Right renal pelvis (tissue), 4 donors: ENCODE data around the gene LGI4. TPM values are rescaled to one million over a fixed set of nuclear protein-coding genes. Genes with fewer than 3 reads are reported as not detected.
"Not testable (repeated sequence)": the region's sequence is repeated elsewhere in the genome, so short reads cannot be mapped to it uniquely, and the experiment has no call there.

ENCODE experiments used
- DNase-seq, 4 donors: peaks; one replicate each; pipeline ENCODE4 v3.0.0-alpha.2; 2013; ENCODE audit warnings: low read depth in 4 of 4, low spot score in 3 of 4, missing footprints in 1 of 4
- polyA plus RNA-seq, 4 donors: library from polyadenylated mRNA; unstranded; fragments of 120-200 nt; gene quantifications; one replicate each; pipeline ENCODE4 v1.2.1, GENCODE V29; 2013; ENCODE audit not compliant: insufficient read length in 4 of 4

LGI4 gene
- polyA plus RNA-seq, 4 donors = 2.0 to 4.9 (median 3.2) TPM

DNA sequence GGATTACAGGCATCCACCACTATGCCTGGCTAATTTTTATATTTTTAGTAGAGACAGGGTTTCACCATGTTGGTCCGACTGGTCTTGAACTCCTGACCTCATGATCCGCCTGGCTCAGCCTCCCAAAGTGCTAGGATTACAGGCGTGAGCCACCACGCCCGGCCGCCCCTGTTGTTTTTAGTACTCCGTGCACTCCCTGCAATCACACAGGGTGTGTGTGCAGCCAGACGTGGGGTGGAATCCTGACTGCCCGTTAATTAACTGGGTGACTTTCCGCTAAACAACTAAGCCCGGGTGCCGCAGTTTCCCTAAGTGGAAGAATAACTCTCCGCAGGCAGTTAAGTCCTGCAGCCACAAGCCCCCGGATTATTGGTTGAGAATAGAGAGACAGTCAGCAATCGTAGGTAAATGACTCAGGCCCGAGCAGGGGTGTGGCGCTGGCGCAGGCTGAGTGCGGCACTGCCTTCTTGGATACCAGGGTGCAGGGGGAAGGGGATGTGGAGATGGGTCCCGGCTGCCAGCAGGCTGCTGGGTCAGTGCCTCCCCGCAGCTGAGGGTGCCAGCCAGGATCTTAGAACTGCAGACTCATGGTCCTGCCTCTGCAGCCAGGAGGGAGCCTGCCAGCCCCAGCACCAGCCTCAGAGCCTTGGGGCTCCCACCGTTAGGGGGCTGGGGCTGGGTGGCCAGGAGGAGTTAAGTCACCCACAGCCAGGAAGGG is 25.3 kb downstream of the LGI4 start:
- DNase-seq = no peak

DNA sequence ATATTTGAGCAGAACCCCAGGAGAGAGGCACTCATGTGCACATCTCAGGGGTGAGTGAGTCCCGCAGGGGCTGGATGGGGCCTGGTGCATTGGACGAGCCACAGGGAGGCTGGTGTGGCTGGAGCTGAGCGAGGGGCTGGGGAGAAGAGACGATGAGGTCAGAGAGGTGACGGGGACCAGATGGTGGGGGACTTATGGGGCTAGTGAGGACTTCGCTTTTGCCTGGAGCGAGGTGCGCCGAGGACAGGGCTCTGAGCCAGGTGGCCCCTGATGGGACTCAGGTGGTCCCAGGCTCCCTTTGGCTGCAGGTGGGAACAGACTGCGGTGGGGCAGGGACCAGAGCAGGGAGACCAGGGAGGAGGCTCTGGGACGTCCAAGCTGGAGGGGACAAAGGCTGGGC is 26.1 kb downstream of the LGI4 start:
- no peak for DNase-seq

DNA sequence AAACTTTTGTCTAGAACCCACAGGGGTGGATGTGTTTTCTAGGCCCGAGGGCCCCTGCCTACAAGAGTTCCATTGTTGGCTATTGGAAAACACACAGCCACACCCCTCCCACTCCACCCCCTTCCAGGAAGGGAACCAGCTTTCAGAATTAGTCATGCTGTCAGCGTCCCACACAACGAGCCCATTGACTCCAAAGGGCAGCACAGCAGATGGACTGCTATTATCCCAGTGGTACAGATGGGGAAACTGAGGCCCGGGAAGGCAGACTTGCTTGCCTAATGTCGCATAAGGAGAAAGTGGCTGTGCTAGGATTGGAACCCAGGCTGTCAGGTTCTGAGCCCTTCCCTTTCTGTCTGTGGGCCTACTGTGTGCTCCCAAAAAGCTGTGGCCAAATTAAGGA is 27.3 kb downstream of the LGI4 start:
- no peak for DNase-seq

DNA sequence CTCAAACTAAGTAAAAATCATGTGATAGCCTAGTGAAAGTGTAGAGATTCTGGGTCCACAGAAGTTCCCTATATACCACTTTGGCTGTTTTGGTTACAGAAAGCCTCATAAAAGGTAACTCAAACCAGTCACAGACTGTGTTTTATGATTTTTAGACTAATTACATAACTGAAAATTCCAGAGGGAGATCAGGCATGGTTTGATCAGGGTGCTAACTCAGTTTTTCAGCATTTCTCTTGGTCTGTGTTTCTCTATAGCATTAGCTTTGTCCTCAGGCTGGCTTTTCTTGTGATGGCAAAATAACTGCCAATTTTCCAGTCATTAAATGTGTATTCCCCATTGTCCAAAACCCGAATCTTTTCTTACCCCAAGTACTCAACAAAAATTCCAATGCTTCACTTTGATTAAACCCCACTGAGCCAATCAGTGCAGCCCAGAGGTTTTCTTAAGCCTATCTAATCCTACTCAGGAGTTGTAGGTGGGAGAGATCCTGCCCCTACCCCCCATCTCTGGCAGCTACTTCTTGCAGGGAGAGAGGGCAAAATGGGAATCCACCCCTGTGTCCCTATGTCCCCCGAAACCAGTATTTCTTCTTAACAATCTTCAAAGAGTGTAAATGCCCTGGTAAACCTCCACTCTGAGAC is 27.8 kb downstream of the LGI4 start:
- no peak for DNase-seq

DNA sequence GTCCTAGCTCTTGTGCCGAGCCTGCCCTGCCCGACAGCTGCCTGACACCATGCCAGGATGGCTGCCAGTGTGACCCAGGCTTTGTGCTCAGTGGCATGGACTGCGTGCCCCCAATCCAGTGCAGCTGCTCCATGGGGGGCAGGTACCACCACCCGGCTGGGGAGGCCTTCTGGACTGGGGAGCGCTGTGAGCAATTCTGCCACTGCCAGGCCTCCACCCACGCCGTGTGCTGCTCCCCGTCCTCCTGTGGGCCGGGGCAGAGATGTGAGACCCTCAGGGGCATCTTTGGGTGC is 28.6 kb downstream of the LGI4 start:
- no peak for DNase-seq

DNA sequence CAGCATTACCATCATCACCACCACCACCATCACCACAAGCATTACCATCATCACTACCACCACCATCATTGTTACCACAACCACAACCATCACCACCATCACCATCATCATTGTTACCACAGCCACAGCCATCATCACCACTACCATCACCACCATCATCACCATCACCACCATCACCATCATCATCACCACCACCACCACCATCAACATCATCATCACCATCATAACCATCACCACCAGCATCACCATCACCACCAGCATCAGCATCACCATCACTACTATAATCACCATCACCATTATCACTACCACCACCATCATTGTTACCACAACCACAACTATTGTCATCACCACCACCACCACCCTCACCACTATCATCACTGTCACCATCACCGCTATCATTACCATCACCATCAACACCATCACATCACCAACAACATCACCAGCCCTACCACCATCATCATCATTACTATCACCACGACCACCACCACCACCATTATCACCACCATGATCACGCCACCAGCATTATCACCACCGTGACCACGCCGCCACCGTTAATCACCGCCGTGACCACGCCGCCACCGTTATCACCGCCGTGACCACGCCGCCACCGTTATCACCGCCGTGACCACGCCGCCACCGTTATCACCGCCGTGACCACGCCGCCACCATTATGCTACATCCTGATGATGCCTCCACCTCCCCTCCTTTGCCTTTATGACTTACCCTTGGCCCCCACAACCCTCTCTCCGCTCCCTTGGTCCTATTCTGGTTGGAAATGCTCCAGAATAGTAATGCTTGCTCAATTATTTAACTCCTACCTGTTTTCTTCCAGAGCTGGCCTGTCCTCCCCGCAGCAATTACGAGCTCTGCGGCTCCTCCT is 29.2 kb downstream of the LGI4 start:
- no peak for DNase-seq

DNA sequence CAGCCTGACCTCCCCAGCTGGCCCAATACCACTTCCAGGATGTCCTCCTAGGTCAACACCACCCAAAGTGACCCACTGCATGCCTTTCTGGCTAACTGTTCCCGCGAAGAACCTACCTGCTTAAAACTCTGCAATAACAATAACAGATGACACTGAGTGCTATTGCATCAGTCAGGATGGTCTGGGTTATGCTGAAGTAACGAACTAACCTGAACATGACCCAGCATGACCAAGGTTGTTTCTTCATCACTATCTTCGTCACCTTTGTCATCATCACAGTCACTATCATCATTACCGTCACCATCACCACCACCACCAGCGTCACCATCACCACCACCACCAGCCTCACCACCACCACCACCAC is 29.8 kb downstream of the LGI4 start:
- no peak for DNase-seq

DNA sequence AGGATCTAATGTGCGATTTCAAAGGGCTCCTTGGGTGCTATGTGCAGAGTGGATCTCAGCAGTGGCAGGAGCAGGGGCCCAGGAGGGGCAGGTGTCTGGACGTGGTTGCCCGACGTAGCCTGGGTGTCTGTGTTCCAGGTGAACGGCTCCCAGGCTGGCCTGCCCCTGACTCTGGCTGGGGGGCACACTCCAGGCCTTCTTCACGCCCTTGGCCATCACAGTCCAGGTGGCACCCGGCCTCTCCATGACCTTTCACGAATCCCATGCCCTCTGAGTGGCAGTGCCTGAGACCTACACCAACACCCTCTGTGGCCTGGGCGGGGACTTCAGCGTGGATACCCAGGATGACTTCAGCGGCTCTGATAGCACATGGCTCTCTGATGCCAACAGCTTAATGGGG is 30.5 kb downstream of the LGI4 start:
- DNase-seq = no peak

DNA sequence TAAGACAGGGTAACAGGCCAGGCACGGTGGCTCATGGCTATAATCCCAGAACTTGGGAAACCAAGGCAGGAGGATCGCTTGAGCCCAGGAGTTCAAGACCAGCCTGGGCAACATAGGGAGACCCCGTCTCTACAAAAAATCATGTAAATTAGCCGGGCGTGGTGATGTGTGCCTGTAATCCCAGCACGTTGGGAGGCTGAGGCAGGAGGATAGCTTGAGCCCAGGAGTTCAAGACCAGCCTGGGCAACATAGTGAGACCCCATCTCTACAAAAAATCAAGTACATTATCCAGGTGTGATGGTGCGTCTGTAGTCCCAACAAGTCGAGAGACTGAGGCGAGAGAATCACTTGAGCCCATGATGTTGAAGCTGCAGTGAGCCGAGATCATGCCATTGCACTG is 31.2 kb downstream of the LGI4 start:
- DNase-seq = not testable (repeated sequence)

DNA sequence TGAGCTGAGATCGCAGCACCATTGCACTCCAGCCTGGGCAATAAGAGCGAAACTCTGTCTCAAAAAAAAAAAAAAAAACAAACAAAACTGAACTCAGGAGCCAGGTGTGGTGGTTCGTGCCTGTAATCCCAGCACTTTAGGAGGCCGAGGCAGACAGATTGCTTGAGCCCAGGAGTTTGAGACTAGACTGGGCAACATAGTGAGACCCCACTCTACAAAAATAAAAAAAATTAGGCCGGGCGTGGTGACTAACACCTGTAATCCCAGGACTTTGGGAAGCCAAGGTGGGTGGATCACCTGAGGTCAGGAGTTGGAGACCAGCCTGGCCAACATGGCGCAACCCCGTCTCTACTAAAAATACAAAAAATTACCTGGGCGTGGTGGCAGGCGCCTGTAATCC is 32.9 kb downstream of the LGI4 start:
- not testable (repeated sequence) for DNase-seq

DNA sequence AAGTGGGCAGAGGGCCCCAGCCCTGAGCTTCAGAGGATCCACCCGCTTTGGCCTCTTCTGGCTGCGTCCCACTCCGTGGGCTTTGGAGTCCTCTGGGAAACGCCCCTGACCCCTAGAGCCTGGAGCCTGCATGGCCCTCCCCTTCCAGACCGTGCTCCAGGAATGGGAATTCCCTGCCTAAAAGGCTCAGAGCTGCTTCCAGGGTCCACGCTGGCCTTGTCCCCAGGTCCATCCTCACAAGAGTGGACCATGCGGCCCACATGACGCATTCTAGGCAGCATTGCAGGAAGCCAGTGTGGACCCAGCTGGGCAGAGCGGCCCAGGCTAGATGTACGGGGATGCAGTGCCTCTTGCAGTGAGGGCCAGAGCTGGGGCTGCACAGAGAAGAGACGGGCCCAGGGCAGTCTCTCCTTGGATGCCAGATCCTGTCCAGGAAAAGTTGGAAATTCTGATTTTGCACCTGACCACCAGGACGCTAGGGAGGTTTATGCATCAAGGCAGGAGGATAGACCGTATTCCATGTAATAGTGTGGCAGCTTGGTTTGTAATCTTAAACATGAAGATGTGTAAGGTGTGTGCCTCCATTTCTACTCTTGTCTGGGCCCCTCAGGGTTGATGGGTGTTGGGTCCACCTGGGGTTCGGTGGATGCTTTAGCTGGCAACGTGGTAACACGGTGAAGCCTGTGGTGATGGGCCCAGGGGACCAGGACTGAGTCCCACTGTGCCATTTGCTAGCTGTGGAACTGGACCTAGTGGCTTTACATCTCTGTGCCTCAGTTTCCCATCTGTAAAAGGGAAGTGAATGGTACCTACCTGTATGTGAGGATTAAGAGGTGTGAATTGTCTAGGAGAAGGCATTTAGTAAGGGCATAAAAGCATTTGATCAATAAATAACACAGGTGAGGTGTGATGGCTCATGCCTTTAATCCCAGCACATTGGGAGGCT is 34.0 kb downstream of the LGI4 start:
- no peak for DNase-seq

DNA sequence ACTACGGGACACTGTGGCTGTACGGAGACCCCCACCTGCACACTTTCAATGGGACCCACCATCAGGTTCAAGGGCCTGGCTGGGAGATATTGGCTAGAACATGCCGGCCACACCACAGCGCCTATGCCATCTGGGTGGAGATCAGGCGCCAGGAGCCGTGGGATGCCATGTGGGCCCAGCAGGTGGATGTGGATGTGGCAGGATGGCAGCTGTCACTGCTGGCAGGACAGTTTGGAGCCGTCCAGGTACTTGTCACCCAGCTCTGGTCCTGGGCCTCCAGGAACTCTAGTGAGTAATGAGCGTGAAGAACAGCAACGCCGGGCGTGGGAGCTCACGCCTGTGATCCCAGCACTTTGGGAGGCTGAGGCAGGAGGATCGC is 35.0 kb downstream of the LGI4 start:
- no peak for DNase-seq

DNA sequence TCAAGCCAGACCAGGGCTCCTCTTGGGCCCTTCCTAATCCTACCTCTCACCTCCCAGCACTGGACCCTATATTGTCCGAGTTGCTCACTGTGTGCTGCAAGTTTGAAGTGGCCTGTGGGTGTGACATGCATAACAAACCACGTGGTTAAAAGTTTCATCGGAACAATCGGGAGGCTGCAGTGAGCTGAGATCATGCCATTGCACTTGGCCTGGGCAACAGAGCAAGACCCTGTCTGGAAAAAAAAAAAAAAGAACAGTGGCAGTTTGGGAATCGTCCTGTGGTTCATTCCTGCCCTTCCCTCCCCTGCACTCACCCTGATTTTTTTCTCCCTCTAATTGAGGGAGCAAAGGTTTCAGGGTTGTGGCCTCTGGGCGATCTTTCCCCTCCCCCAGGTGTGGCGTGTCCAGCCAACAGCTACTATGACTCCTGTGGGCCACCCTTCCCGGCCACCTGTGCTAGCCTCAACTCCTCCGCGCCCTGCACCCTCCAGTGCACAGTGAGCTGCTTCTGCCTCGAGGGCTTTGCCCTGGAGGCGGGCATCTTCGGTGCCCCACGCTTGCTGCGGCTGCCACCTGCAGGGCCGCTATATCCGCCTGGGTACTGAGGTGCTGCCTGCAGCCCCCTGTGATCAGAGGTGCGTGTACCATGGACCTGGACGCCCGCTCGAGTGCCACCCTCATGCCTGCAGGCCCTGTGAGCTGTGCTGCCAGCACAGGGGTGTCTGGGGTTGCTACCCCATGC is 35.5 kb downstream of the LGI4 start:
- DNase-seq = no peak

DNA sequence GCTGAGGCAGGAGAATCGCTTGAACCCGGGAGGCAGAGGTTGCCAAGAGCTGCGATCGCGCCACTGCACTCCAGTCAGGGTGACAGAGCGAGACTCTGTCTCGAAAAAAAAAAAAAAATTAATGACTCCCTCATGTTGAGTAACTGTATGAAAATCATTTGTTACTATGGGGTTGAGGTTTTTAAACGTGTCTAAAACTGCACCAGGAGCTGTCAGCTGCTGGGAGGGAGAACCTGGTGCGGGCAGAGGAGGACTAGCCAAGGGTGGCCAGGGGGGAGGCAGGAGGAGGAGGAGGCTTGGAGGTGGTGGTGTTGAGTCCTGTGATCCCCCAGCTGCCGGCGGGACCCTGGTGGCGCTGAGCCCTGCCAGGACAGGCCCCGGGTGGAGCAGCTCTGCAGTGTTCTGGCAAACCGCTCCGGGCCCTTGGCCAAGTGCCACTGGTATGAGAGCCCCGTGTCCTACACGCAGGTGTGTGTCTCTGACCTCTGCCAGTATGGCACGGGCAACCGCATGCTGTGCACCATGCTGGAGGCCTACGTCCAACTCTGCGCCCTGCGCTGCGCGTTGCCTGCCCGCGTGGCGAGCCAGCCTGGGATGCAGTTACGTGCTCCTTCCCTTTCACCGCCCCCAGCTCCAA is 36.3 kb downstream of the LGI4 start:
- DNase-seq = no peak

DNA sequence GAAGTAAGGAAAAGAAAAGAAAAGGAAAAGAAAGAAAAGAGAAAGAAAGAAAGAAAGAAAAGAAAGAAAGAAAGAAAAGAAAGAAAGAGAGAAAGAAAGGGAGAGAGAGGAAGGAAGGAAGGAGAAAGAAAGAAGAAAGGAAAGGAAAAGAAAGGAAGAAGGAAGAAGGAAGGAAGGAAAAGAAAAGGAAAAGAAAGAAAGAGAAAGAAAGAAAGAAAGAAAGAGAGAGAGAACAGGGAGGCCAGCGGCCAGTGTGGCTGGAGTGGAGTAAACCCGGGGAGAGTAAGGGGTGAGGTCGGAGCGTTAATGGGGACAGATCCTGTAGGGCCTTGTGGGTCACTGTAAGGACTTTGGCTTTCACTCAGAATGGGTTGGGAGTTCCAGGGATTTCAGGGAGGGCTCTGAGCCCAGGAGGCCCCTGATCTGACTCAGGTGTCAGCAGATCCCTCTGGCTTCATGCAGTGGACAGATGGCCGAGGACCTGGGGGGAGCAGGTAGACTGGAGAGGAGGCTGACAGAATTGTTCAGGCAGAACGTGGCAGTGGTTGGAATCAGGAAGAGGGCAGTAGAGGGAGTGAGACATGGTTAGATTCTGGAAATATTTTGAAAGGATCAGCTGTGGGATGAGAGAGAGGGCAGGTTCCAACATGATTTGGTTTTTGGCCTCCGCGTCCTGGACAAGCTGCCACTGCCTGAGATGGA is 39.0 kb downstream of the LGI4 start:
- no peak for DNase-seq

DNA sequence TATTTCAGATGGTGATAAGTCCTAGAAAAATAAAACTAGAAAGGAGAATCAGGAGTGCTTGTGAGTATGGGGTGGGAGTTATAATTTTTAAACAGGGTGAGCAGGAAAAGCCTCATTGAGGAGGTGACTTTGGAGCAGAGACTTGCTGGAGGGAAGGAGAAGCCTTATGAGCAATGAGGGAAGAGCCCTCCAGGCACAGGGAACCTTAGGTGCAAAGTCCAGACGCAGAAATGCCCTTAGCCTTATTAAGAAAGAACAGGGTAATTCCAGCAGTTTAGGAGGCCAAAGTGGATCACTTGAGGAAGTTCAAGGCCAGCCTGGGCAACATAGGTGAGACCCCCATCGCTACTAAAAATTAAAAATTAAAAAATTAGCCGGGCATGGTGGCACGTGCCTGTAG is 40.2 kb downstream of the LGI4 start:
- no peak for DNase-seq

DNA sequence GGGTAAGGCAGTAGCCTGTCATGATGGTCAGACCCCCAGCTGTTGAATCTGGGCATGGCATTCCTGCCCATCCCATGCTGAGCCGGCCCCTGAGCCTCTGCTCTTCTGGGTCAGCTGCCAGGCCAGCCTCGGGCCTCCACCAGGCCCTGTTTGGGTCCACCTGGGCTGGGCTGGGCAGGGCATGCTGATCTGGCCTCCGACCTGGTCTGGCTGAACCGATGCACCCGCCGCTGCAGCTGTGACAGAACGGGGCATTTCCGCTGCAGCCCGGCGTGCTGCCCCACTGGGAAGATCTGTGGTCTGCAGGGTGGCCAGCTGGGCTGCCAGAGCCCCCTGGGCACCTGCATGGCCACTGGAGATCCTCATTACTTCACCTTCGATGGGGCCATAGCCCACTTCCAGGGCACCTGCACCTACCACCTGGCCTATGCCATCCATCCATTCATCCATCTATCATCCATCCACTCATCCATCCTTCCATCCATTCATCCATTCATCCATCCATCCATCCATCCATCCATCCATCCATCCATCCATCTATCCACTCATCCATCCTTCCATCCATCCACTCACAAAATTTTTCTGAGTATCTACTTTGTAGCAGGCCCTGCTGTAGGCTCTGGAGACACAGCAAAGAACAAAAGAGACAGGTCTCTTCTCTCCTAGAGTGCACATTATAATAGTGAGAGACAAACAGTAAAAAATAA is 40.8 kb downstream of the LGI4 start:
- no peak for DNase-seq

DNA sequence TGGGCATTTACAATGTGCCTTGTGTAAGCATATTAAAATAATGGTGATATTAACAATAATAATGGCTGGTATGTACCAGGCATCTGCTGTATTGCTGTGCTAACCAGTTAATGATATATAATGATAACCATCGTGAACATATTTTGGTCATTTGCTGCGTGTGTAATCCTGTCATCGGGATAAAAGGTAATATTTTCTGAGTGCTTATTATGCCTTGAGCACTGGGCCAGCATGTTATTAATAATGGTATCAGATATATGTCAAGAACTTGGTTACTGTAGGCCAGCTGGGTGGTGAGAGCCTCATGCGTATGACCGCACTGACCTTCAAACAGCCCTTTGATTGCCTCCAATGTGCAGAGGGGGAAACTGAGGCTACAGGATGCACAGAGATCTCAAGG is 41.4 kb downstream of the LGI4 start:
- no peak for DNase-seq
